ENCODE results near the gene UBA52.

DNA sequence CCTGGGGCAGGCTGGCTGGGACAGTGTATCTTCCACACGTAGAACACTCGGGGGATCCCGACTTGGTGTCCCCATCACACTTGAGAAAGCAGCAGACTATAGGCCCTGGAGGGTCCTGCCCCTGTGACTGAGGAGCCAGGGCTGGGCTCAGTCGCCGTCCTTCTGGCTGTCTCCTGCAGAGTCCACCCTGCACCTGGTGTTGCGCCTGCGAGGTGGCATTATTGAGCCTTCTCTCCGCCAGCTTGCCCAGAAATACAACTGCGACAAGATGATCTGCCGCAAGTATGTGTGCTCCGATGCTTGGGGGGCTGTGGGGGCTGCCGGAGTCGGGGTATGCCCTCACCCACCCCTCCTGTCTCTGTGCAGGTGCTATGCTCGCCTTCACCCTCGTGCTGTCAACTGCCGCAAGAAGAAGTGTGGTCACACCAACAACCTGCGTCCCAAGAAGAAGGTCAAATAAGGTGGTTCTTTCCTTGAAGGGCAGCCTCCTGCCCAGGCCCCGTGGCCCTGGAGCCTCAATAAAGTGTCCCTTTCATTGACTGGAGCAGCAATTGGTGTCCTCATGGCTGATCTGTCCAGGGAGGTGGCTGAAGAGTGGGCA is 3.1 kb downstream of the UBA52 start:
- TF ChIP-seq, protein P1, sequence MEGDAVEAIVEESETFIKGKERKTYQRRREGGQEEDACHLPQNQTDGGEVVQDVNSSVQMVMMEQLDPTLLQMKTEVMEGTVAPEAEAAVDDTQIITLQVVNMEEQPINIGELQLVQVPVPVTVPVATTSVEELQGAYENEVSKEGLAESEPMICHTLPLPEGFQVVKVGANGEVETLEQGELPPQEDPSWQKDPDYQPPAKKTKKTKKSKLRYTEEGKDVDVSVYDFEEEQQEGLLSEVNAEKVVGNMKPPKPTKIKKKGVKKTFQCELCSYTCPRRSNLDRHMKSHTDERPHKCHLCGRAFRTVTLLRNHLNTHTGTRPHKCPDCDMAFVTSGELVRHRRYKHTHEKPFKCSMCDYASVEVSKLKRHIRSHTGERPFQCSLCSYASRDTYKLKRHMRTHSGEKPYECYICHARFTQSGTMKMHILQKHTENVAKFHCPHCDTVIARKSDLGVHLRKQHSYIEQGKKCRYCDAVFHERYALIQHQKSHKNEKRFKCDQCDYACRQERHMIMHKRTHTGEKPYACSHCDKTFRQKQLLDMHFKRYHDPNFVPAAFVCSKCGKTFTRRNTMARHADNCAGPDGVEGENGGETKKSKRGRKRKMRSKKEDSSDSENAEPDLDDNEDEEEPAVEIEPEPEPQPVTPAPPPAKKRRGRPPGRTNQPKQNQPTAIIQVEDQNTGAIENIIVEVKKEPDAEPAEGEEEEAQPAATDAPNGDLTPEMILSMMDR (conservative IDR thresholded peaks at IDR 0.05 in 1 of 2, IDR thresholded peaks at IDR 0.05 in 1 of 2; ENCODE audit: extremely low read depth in 1 of 2, insufficient read depth in 1 of 2, low read depth in 1 of 2, low read length in 2 of 2): no peak
- no peak for TF ChIP-seq EZH2 (IDR thresholded peaks at IDR 0.05; ENCODE audit: borderline replicate concordance, low read length)
